Stimulated activated CD4-positive, alpha-beta T cell treated with anti-CD3 and anti-CD28 coated beads, TNF-alpha, amount 100 ng/mL, for 48 hours (primary cell): ENCODE results near the gene SECTM1.
"Not testable (repeated sequence)": the region's sequence is repeated elsewhere in the genome, so short reads cannot be mapped to it uniquely, and the experiment has no call there.

Experiments used
- DNase-seq, 3 donors: peaks; one replicate each; pipeline ENCODE4 v3.0.0-alpha.2; 2020; ENCODE audit warnings: low read depth in 3 of 3

The SECTM1 gene

GRCh38 chr17:82333279-82334171 is at the start of gene SECTM1:
Gene SECTM1 (minus strand): TSS chr17:82333766. CDS start chr17:82327240, 6,526 bp downstream.
- no peak for DNase-seq

GRCh38 chr17:82382933-82383255 is 49.3 kb upstream of the SECTM1 start:
- DNase-seq = no peak

- DNase-seq = not testable (repeated sequence)
Observed at GRCh38 chr17:82382220-82382932, 48.8 kb upstream of the SECTM1 start.

GRCh38 chr17:82381703-82382009 is 48.1 kb upstream of the SECTM1 start:
- not testable (repeated sequence) for DNase-seq

- no peak for DNase-seq
Observed at GRCh38 chr17:82380860-82381702, 47.5 kb upstream of the SECTM1 start.

- DNase-seq = no peak
Observed at GRCh38 chr17:82378741-82379021, 45.1 kb upstream of the SECTM1 start.

- DNase-seq = no peak
Observed at GRCh38 chr17:82377924-82378740, 44.6 kb upstream of the SECTM1 start.

GRCh38 chr17:82377294-82377693 is 43.7 kb upstream of the SECTM1 start:
- not testable (repeated sequence) for DNase-seq

- DNase-seq = no peak
Observed at GRCh38 chr17:82376042-82376730, 42.6 kb upstream of the SECTM1 start.

GRCh38 chr17:82375359-82376041 is 41.9 kb upstream of the SECTM1 start:
- DNase-seq = no peak

GRCh38 chr17:82374626-82375331 is 41.2 kb upstream of the SECTM1 start:
- no peak for DNase-seq

GRCh38 chr17:82373731-82374625 is 40.4 kb upstream of the SECTM1 start:
- DNase-seq = no peak

GRCh38 chr17:82373072-82373452 is 39.5 kb upstream of the SECTM1 start:
- DNase-seq = not testable (repeated sequence)

GRCh38 chr17:82372249-82373071 is 38.9 kb upstream of the SECTM1 start:
- no peak for DNase-seq

GRCh38 chr17:82371333-82372248 is 38.0 kb upstream of the SECTM1 start, which contains the start of gene UTS2R:
Gene UTS2R (plus strand): TSS chr17:82371765. CDS start chr17:82374325, 2,560 bp downstream.
- no peak for DNase-seq

GRCh38 chr17:82370471-82371332 is 37.1 kb upstream of the SECTM1 start:
- DNase-seq = no peak
